Measurements from ENCODE around the gene CRABP1.

- TF ChIP-seq, protein P1, sequence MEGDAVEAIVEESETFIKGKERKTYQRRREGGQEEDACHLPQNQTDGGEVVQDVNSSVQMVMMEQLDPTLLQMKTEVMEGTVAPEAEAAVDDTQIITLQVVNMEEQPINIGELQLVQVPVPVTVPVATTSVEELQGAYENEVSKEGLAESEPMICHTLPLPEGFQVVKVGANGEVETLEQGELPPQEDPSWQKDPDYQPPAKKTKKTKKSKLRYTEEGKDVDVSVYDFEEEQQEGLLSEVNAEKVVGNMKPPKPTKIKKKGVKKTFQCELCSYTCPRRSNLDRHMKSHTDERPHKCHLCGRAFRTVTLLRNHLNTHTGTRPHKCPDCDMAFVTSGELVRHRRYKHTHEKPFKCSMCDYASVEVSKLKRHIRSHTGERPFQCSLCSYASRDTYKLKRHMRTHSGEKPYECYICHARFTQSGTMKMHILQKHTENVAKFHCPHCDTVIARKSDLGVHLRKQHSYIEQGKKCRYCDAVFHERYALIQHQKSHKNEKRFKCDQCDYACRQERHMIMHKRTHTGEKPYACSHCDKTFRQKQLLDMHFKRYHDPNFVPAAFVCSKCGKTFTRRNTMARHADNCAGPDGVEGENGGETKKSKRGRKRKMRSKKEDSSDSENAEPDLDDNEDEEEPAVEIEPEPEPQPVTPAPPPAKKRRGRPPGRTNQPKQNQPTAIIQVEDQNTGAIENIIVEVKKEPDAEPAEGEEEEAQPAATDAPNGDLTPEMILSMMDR (IDR thresholded peaks at IDR 0.05), result no peak
- no peak for TF ChIP-seq POLR2A (IDR thresholded peaks at IDR 0.05)
These were observed 29.9 kb downstream of the CRABP1 start for GRCh38 chr15:78370013-78370412.
